Tongue (tissue), 2 donors: ENCODE measurements around the gene ATP11C. TPM values are rescaled to one million over a fixed set of nuclear protein-coding genes. Genes with fewer than 3 reads are reported as not detected.
"Not testable (repeated sequence)": the region's sequence is repeated elsewhere in the genome, so short reads cannot be mapped to it uniquely, and the experiment has no call there.

Experiments used
- DNase-seq: peaks from one replicate; pipeline ENCODE4 v3.0.0-alpha.2; 2015
- total RNA-seq: library from RNA; depleted of rRNA; stranded (reverse); fragments of >200 nt; gene quantifications from one replicate; pipeline ENCODE4 v1.2.3, GENCODE V29; 2014

Gene ATP11C
- total RNA-seq, 1 donor from 2014 or later, result 29.7 TPM

GRCh38 chrX:139924069-139924695, 8.7 kb downstream of the ATP11C start:
- no peak for DNase-seq

GRCh38 chrX:139921142-139921541, 11.7 kb downstream of the ATP11C start:
- DNase-seq, result not testable (repeated sequence)

- no peak for DNase-seq
Measured at GRCh38 chrX:139920316-139920715, 12.5 kb downstream of the ATP11C start.

GRCh38 chrX:139914421-139914820, 18.4 kb downstream of the ATP11C start:
- no peak for DNase-seq

- no peak for DNase-seq
Measured at GRCh38 chrX:139909712-139910111, 23.1 kb downstream of the ATP11C start.

- no peak for DNase-seq
Measured at GRCh38 chrX:139907078-139907477, 25.8 kb downstream of the ATP11C start.

GRCh38 chrX:139905743-139906142, 27.1 kb downstream of the ATP11C start:
- no peak for DNase-seq

GRCh38 chrX:139905051-139905450, 27.8 kb downstream of the ATP11C start:
- no peak for DNase-seq

- DNase-seq, result no peak
Measured at GRCh38 chrX:139903210-139903609, 29.6 kb downstream of the ATP11C start.

GRCh38 chrX:139902559-139902958, 30.3 kb downstream of the ATP11C start:
- DNase-seq, result no peak

GRCh38 chrX:139898334-139898733, 34.5 kb downstream of the ATP11C start:
- DNase-seq, result no peak

- no peak for DNase-seq
Measured at GRCh38 chrX:139892512-139892911, 40.3 kb downstream of the ATP11C start.

- DNase-seq, result no peak
Measured at GRCh38 chrX:139890991-139891700, 41.7 kb downstream of the ATP11C start.

GRCh38 chrX:139889760-139890159, 43.1 kb downstream of the ATP11C start:
- no peak for DNase-seq

- no peak for DNase-seq
Measured at GRCh38 chrX:139883984-139884383, 48.9 kb downstream of the ATP11C start.

GRCh38 chrX:139882299-139882698, 50.6 kb downstream of the ATP11C start:
- no peak for DNase-seq

GRCh38 chrX:139881572-139881971, 51.3 kb downstream of the ATP11C start:
- DNase-seq, result peak; percentile 13

GRCh38 chrX:139881130-139881529, 51.7 kb downstream of the ATP11C start:
- DNase-seq, result no peak

GRCh38 chrX:139877710-139878414, 55.0 kb downstream of the ATP11C start:
- DNase-seq, result no peak

GRCh38 chrX:139875841-139876240, 57.0 kb downstream of the ATP11C start:
- no peak for DNase-seq

- DNase-seq, result no peak
Measured at GRCh38 chrX:139869796-139870195, 63.1 kb downstream of the ATP11C start.

- DNase-seq, result no peak
Measured at GRCh38 chrX:139864640-139865039, 68.2 kb downstream of the ATP11C start.

- DNase-seq, result no peak
Measured at GRCh38 chrX:139862208-139862607, 70.6 kb downstream of the ATP11C start.
